NCI-H82 treated with DMSO at 0.1 percent for 48 hours (cell line): ENCODE measurements around the gene TMEM174.
A peak's percentile ranks its signal among the peaks of the same experiment; 100 is the strongest.

Experiments
- DNase-seq: peaks from one replicate; lab custom pipeline; 2025; ENCODE audit not compliant: unreplicated experiment; lab: John Stamatoyannopoulos, UW

The TMEM174 gene

GRCh38 chr5:73172951-73173350, at the start of gene TMEM174:
TMEM174 (plus strand) TSS chr5:73173193; CDS start chr5:73173244, 51 bp downstream.
- DNase-seq, result no peak

DNA sequence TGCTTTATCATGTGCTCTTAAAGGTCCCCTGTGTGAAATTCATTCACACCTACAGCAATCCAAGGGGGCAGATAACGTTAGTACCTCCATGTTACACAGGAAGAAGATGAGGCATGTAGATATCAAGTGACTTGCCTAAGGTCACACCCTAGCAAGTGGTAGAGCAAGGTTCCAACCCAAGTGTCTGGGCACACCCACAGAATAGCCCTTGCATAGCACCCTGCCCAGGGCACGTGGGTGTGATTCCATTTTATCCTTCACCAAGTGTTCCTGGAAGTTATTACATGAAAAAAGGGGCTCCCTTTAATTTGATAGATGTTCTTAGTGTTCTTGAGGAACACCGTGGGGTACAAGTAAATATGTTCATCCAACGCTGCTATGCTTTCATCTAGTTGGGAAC, 47.7 kb upstream of the TMEM174 start:
- DNase-seq, result no peak

GRCh38 chr5:73126381-73126780, 46.6 kb upstream of the TMEM174 start:
- no peak for DNase-seq

DNA sequence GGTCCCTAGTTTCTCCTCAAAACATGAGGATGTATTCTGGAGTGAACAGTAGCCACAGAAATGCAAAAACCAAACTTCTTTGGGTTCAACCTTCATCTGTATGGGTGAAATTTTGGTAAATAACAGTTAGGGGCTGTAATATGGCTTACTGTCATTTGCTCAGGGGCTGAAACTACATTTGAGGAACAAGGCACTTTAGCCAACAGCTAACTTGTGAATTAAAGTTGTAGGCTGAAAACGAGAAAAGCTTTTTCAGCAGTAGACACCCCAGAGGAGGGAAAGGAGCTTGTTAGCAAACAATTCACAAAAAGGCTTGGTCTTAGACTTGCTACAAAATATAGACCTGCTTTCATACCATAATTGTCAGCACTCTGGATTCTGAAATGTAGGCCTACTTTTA, 46.0 kb upstream of the TMEM174 start:
- DNase-seq, result no peak

GRCh38 chr5:73129143-73129542, 43.9 kb upstream of the TMEM174 start:
- DNase-seq, result no peak

GRCh38 chr5:73130811-73131210, 42.2 kb upstream of the TMEM174 start:
- no peak for DNase-seq

DNA sequence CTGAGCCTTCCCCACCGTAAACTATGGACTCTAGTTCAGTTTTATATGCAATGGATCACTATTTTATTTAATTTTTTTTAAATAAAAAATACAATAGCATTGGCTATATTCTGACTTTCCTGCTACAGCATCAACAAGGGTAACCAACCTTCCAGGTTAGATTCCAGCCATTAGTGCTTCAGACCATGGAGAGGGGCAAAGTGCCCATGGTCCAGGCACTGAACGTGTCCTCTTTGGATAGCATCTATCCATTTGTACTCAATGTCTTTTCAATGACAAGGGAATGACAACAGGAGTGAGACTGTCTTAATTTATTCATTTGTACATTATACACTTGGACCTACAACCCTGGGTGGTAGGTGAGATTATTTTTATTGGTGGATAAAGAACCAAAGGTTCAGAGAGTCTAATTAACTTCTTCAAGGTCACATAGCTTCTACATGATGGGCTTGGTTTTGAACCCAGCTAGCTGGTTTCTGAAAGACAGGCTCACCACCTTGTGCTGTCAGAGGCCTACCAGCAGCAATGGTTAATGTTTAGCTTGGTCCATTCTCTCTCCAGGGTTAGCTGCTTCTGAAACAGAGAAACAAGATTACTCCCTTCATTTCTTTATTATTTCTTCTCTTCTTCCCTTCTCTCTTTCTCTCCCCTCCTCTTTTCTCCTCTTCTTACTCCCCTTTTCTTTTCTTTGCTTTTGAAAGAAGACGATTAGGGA, 41.1 kb upstream of the TMEM174 start:
- DNase-seq, result no peak

DNA sequence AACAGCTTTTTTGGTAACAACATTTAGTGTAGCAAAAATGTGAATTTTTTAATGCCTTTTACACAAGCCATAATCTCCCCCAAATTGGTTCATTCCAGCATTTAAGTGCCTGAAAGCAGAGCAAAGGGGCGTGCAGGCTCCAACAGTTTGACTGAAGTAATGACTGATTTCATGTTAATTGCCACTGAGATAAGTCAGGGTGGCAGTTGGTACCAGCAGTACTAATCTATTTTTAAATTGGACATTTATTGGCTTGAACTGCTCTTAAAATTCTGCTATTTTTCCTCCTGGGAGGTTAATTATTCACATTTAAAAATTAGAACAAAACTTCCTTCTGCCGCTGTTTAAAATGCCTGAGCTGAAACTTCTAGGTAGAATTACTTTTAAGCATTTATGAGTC, 40.2 kb upstream of the TMEM174 start:
- no peak for DNase-seq

GRCh38 chr5:73135021-73135420, 38.0 kb upstream of the TMEM174 start:
- DNase-seq, result peak; percentile 5

- DNase-seq, result peak; percentile 19
Measured at GRCh38 chr5:73135429-73136054, 37.5 kb upstream of the TMEM174 start.

DNA sequence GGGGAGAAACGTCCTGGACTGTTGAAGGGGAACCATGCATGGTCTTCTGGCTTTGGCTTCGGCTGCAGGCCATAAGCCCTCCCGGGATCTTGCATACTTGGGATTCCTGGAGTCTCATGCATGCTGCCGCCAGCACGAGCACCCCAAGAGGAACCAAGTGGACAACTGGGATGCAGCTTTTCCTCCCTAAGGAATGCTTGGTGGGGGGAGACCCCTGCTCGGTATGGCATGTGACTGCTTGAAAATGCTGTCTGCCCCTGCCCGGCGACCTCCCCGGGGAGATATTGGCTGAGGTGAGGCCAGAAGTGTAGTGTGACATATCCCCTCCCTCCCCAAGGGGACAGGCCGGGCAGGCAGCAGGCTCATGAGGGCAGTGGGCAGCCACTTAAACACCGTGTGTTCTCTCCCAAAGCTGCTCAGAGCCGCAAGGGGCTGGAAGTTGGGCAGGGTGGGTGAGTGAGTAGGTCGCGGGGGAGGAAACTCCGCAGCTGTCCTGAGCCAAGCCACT, 36.9 kb upstream of the TMEM174 start:
- no peak for DNase-seq

DNA sequence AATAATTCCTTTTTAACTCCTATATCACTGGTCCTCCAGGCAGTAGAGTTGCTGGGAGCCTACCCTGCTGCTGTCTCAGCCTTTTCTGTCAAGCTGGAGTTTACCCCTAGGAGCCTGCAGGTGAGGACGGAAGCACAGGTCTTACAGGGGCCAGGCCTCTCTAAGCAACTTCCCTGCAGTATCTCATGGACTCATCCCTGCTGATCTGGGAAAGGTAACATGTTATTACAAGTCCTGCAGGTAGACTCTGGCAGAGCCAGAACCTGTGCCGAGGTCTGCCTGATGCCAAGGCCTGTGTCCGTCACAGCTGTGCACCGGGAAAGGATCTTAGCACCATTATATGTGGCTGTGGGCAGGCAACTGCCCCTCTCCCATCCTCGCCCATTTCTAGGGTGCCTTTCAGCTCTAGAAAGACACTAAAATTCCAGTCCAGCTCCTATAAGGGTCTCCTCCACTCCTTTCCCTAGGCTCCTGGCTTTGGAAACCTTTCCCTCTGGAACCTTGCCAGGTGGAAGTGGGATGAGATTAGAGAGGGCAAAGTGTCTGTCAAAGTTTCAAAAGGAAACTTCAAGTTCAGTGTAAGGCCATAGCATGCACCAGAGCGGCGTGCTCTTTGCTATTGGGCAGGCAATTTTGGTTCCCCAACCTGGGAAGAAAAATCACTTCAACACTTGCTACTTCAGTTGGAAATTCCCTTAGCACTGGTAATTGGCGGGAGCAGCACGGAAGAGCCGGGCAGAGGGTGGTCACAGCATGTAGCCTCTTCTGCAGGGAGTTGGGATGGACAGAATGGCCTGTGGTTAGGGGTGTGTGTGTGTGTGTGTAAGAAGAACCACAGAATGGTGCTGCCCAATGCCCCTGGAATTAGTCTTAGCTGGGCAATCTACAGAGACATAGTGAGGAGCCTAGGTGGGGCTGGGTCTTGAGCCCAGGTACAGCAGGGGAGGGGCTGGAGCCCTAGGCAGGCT, 35.1 kb upstream of the TMEM174 start:
- DNase-seq, result no peak

- DNase-seq, result no peak
Measured at GRCh38 chr5:73139485-73139884, 33.5 kb upstream of the TMEM174 start.

- DNase-seq, result no peak
Measured at GRCh38 chr5:73140801-73141200, 32.2 kb upstream of the TMEM174 start.

GRCh38 chr5:73142035-73142434, 31.0 kb upstream of the TMEM174 start:
- DNase-seq, result no peak

DNA sequence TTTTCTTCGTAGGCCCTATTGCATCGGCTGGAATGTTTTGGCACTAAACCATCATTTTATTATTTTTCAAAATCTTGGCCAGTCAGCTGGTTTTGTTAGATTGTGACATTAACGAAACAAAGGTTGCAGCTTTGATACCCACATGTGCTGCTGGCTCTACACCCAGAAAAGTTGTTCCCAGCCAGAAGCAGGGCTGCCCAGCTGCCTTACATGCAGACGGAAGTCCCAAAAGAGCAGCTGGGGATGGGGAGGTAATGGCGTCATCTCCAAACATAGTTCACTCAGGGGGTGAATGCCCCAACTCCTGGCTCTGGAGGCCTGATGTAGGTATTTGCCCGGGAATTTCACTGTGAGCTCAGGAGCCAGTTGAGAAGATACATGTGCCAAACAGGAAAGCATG, 29.3 kb upstream of the TMEM174 start:
- no peak for DNase-seq

DNA sequence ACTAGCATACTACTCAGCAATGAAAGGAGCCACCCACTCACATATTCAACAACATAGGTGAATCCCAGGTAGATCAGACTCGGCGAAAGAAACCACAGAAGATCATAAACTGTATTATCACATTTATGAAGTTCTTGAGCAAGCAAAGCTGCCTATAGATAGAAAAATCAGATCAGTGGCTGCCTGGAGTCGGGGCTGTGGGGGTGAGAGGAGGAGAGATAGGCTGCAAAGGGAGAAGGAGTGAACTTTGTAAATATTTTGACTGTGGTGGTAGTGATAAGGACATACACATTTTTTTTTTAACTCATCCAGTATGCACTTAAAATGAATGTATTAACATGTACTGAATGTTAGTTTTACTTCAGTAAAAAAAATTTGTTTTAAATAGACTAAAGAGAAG, 23.5 kb upstream of the TMEM174 start:
- DNase-seq, result no peak

GRCh38 chr5:73150876-73151275, 22.1 kb upstream of the TMEM174 start:
- DNase-seq, result no peak

- DNase-seq, result no peak
Measured at GRCh38 chr5:73151766-73152410, 21.1 kb upstream of the TMEM174 start.

- DNase-seq, result no peak
Measured at GRCh38 chr5:73152411-73153388, 20.3 kb upstream of the TMEM174 start.
